Germinal center (tissue), 1 donor: Measurements from ENCODE around the gene ATP2B3.

ENCODE experiments used
- DNase-seq: peaks from one replicate; pipeline ENCODE4 v3.0.0; 2012; ENCODE audit warnings: mixed read lengths, low spot score

ATP2B3 gene

DNA sequence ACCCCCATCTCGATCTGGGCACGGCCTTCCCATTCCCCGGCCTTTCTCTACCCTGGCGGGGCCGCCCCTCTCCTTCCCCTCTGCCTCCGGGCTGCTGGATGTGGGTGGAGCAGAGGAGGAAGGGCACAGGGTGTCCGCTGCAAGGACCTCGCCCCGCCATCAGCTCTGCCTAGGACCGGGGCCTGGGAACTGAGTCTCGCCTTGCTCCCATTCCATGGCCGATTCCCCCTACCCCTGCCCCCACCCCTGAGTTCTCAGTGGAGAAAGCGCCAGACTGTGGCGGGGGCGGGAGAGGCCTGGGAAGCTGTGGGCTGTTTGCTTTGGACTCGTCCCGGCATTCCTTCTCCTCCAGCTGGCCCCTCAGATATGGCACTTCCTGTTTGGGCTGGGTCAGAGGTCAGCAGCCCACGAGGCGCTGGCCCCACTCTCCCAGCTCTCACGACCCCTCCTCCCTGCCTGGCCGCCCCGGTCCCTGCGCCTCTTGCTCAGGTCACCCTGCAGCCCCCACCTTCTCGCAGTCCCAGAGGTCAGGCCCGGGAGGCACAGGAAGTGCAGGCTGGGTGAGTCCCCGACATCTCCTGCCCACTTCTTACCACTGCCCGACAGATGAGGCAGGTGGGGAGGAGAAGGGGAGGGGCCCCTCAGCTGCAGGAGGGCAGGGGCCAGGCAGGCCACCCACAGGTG, 29.1 kb upstream of the ATP2B3 start:
- DNase-seq = no peak

DNA sequence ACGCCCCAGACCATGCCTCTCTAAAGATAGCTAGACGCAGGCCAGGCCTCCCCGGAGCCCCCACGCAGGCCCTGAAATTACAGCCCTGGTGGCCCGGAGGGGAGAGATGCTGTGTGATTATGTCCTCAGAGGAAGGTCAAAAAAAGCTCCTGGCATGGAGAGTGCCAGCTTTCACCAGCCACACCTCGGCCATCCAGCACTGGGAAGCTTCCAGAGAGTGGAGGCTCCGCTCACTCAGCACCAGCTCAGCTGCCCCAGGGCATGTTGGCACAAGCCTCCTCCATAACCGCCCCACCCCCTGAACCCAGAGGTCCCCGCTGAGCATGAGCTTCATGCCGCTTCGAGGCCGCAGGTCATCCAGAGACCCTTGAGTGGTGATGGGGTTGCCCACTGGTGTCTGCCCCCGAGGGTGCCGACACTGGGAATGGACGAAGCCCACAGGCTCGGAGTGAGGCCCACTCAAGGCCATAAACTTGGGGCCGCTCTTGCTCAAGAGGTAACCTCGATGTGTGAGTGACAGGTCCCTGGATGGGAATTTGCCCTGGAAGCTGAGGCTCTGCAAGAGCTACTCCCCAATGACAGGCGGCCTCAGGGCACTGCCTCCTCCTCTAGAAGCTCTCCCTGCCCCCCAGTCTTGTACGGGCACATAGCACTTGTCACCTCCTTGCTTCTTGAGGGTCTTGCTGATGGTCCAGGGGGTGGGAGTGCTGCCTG, 27.1 kb upstream of the ATP2B3 start:
- no peak for DNase-seq

- DNase-seq = no peak
These were observed 26.0 kb upstream of the ATP2B3 start for GRCh38 chrX:153491351-153491914.

- DNase-seq = no peak
These were observed 25.5 kb upstream of the ATP2B3 start for GRCh38 chrX:153491918-153492317.

- no peak for DNase-seq
These were observed 24.9 kb upstream of the ATP2B3 start for GRCh38 chrX:153492543-153492942.

- DNase-seq = no peak
These were observed 24.4 kb upstream of the ATP2B3 start for GRCh38 chrX:153493085-153493484.

GRCh38 chrX:153494061-153494460, 23.4 kb upstream of the ATP2B3 start:
- no peak for DNase-seq

GRCh38 chrX:153494541-153495361, 22.7 kb upstream of the ATP2B3 start, which contains the start of gene BGN:
Gene BGN, plus strand, starts transcription at chrX:153494980. Its CDS starts 9,652 bp downstream, at chrX:153504632.
- no peak for DNase-seq

DNA sequence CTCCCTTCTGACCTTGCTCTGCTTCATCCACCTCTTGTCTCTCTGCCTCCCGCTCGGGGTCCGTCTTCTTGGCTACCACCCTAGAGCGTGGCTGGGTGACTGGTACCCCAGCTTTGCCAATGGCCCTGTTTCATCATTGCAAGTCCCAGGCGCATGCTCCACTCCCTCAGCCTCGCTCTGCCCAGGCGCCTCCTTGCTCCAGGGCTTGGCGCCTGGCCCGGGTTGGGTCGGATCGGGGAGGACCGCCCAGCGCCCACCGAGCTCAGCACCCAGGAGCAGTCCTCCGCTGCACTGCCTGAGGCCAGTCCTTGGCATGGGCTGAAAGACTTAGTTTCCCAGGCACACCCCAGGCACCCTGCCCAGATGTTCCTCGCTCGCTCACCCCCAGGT, 22.1 kb upstream of the ATP2B3 start:
- DNase-seq = no peak

- no peak for DNase-seq
These were observed 21.4 kb upstream of the ATP2B3 start for GRCh38 chrX:153495903-153496589.

- no peak for DNase-seq
These were observed 20.9 kb upstream of the ATP2B3 start for GRCh38 chrX:153496590-153496959.

GRCh38 chrX:153498453-153498852, 19.0 kb upstream of the ATP2B3 start:
- no peak for DNase-seq

- no peak for DNase-seq
These were observed 18.1 kb upstream of the ATP2B3 start for GRCh38 chrX:153499341-153499740.

GRCh38 chrX:153499876-153500275, 17.6 kb upstream of the ATP2B3 start:
- DNase-seq = no peak

DNA sequence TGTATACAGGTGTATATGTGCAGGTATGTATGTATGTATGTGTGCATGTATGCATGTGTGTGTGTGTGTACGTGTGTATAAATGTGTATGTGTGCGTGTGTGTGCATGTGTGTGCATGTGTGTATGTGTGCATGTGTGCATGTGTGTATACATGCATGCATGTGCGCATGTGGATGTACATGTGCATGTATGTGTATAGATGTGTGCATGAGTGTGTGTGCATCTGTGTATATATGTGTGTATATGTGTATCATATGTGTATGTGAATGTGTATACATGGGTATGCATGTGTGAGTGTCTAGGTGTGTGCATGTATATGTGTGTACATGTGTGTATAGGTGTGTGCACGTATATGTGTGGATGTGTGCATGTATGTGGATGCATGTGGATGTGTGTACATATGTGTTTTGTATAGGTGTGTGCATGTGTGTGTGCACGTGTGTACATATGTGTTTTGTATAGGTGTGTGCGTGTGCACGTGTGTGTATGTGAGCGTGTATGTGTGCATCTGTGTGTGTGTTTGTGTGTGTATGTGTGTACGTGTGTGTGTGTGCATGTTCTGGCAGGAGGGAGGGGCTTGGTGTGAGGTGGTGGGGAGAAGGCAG, 16.7 kb upstream of the ATP2B3 start:
- DNase-seq = no peak

- no peak for DNase-seq
These were observed 15.9 kb upstream of the ATP2B3 start for GRCh38 chrX:153501530-153501929.

DNA sequence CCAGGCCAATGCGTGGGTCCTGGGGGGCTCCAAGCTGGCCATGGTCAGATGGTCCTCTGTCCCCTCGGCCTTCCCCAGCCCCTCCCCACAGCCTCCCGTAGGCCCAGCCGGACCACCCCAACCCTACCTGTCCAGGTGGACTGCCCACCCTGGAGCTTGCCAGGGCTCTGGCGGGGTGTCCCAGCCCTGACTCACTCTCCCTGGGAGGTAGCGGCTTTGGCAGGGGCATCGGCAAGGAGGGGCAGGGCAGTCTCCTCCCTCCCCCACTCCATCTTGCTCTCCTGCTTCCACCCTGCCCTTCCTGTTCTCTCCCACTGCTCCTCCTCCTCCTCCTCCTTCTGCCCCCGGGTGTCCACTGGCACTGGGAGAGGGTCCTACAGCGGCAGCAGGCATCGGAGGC, 15.3 kb upstream of the ATP2B3 start:
- no peak for DNase-seq

- no peak for DNase-seq
These were observed 14.6 kb upstream of the ATP2B3 start for GRCh38 chrX:153502796-153503195.

DNA sequence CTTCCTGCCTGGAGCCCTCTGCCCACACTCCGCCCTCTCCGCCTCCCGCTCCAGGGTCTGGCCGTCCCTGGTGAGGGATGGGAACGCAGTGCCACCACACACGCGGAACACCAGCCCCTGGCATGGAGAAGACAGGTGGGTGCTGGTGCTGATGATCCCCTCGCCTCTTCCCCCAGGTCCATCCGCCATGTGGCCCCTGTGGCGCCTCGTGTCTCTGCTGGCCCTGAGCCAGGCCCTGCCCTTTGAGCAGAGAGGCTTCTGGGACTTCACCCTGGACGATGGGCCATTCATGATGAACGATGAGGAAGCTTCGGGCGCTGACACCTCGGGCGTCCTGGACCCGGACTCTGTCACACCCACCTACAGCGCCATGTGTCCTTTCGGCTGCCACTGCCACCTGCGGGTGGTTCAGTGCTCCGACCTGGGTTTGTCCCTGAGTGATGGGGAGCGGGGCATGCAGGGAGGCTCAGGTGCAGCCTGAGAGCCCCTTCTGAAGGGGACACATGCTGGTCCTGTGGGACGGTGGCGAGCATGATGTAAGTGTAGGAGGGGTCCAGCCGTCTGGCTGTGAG, 12.9 kb upstream of the ATP2B3 start:
- no peak for DNase-seq

DNA sequence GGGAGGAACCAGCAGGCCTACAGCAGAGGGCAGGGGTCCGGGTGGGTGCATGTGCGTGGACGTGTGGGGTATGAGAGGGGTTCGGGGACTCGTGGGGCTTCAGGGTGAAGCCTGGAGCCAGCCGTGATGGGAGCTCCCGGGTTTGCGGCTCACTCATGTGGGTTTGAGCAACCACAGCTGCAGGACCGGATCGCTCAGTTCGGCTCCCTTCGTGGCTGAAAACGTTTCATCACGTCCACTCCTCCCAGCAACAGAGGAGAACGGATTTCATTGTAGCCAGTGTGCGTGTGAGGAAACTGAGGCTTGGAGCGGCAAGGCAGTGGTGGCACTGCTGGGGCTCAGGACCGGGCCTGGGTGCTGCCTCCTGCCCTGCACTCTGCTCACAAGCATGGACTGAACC, 12.1 kb upstream of the ATP2B3 start:
- DNase-seq = no peak

GRCh38 chrX:153507484-153508178, 9.8 kb upstream of the ATP2B3 start:
- peak; percentile 82 for DNase-seq
